ENCODE measurements around the gene SLC7A1.

Gene SLC7A1

GRCh38 chr13:29482504-29482903 is 113.0 kb downstream of the SLC7A1 start:
- Histone ChIP-seq H4K91ac (ENCODE audit: low read length) (no peak overlapping the region), H3K4me3 (ENCODE audit: insufficient read depth in 1 of 2, low read depth in 1 of 2, low read length in 2 of 2) (no peak overlapping the region), H2BK12ac (ENCODE audit: low read length in 2 of 2) (no peak overlapping the region), H3K14ac (ENCODE audit: low read length in 2 of 2) (no peak overlapping the region), H3K4me1 (ENCODE audit: control insufficient read depth, insufficient read depth, low read depth, low read length) (peaks cover 2% of the 10 kb centered on the region), H3K27ac (ENCODE audit: low read length, poor library complexity, severe bottlenecking) (no peak overlapping the region), H3K27me3 (ENCODE audit: control insufficient read depth in 1 of 2, insufficient read depth in 1 of 2, low read length in 2 of 2) (peaks cover 31 to 35% of the 10 kb centered on the region in 2 experiments), H3K79me1 (replicated peaks; ENCODE audit: low read length, poor library complexity, severe bottlenecking) (no peaks in the 10 kb centered on the region), H3K4ac (ENCODE audit: low read depth in 1 of 2, low read length in 2 of 2) (no peak overlapping the region), H3K9ac (ENCODE audit: low read length) (no peak overlapping the region), H2BK15ac (ENCODE audit: low read depth, poor library complexity, severe bottlenecking) (no peak overlapping the region), H3K4me2 (ENCODE audit: low read length, poor library complexity, severe bottlenecking) (no peak overlapping the region), H2AFZ (ENCODE audit: low read depth, low read length) (no peak overlapping the region), H3K18ac (ENCODE audit: low read depth in 1 of 2, low read length in 2 of 2) (no peak overlapping the region), H3K36me3 (ENCODE audit: control insufficient read depth in 1 of 2, insufficient read depth in 2 of 2, low read depth in 1 of 2, low read length in 2 of 2) (no peaks in the 10 kb centered on the region), H4K8ac (ENCODE audit: low read length) (no peak overlapping the region), H2BK5ac (ENCODE audit: low read depth, low read length, poor library complexity, severe bottlenecking) (no peak overlapping the region), H3K23ac (ENCODE audit: low read length in 2 of 2) (no peak overlapping the region), H2AK5ac (ENCODE audit: low read length, severe bottlenecking) (no peak overlapping the region), H3K9me3 (ENCODE audit: control insufficient read depth, low read length) (no peaks in the 10 kb centered on the region), H2BK120ac (ENCODE audit: low read depth, low read length) (no peak overlapping the region)
- DNase-seq: no peak
- WGBS: 73% methylated on average over 3 of the region's 4 CpGs

GRCh38 chr13:29481603-29482002 is 113.9 kb downstream of the SLC7A1 start:
- no peaks in the 10 kb centered on the region for H3K9me3 ChIP-seq (ENCODE audit: control insufficient read depth, low read length)

GRCh38 chr13:29480893-29481525 is 114.5 kb downstream of the SLC7A1 start:
- Histone ChIP-seq H3K36me3 (ENCODE audit: control insufficient read depth in 1 of 2, insufficient read depth in 2 of 2, low read depth in 1 of 2, low read length in 2 of 2) (no peaks in the 10 kb centered on the region), H3K27ac (ENCODE audit: low read length, poor library complexity, severe bottlenecking) (no peak overlapping the region), H3K4me2 (ENCODE audit: low read length, poor library complexity, severe bottlenecking) (no peak overlapping the region), H3K9ac (ENCODE audit: low read length) (no peak overlapping the region), H3K4me1 (ENCODE audit: control insufficient read depth, insufficient read depth, low read depth, low read length) (peaks cover 2% of the 10 kb centered on the region), H4K8ac (ENCODE audit: low read length) (no peak overlapping the region), H3K14ac (ENCODE audit: low read length in 2 of 2) (no peak overlapping the region), H2BK15ac (ENCODE audit: low read depth, poor library complexity, severe bottlenecking) (no peak overlapping the region), H3K23ac (ENCODE audit: low read length in 2 of 2) (no peak overlapping the region), H4K91ac (ENCODE audit: low read length) (no peak overlapping the region), H2AFZ (ENCODE audit: low read depth, low read length) (no peak overlapping the region), H3K9me3 (ENCODE audit: control insufficient read depth, low read length) (no peaks in the 10 kb centered on the region), H2BK120ac (ENCODE audit: low read depth, low read length) (no peak overlapping the region), H3K4ac (ENCODE audit: low read depth in 1 of 2, low read length in 2 of 2) (no peak overlapping the region), H3K18ac (ENCODE audit: low read depth in 1 of 2, low read length in 2 of 2) (no peak overlapping the region), H2AK5ac (ENCODE audit: low read length, severe bottlenecking) (no peak overlapping the region), H3K4me3 (ENCODE audit: insufficient read depth in 1 of 2, low read depth in 1 of 2, low read length in 2 of 2) (no peak overlapping the region), H3K27me3 (ENCODE audit: control insufficient read depth in 1 of 2, insufficient read depth in 1 of 2, low read length in 2 of 2) (peaks cover 23 to 27% of the 10 kb centered on the region in 2 experiments), H3K79me1 (replicated peaks; ENCODE audit: low read length, poor library complexity, severe bottlenecking) (no peaks in the 10 kb centered on the region), H2BK5ac (ENCODE audit: low read depth, low read length, poor library complexity, severe bottlenecking) (no peak overlapping the region), H2BK12ac (ENCODE audit: low read length in 2 of 2) (no peak overlapping the region)
- DNase-seq: no peak
- 74% methylated on average over 6 of the region's 11 CpGs for WGBS

More at GRCh38 chr13:29481603-29482002, 113.9 kb downstream of the SLC7A1 start:
- Histone ChIP-seq H3K4me3 (ENCODE audit: insufficient read depth in 1 of 2, low read depth in 1 of 2, low read length in 2 of 2) (no peak overlapping the region), H2AK5ac (ENCODE audit: low read length, severe bottlenecking) (no peak overlapping the region), H3K79me1 (replicated peaks; ENCODE audit: low read length, poor library complexity, severe bottlenecking) (no peaks in the 10 kb centered on the region), H2BK12ac (ENCODE audit: low read length in 2 of 2) (no peak overlapping the region), H2AFZ (ENCODE audit: low read depth, low read length) (no peak overlapping the region), H2BK15ac (ENCODE audit: low read depth, poor library complexity, severe bottlenecking) (no peak overlapping the region), H2BK5ac (ENCODE audit: low read depth, low read length, poor library complexity, severe bottlenecking) (no peak overlapping the region), H3K14ac (ENCODE audit: low read length in 2 of 2) (no peak overlapping the region), H3K9ac (ENCODE audit: low read length) (no peak overlapping the region), H3K4me1 (ENCODE audit: control insufficient read depth, insufficient read depth, low read depth, low read length) (peaks cover 2% of the 10 kb centered on the region), H2BK120ac (ENCODE audit: low read depth, low read length) (no peak overlapping the region), H4K91ac (ENCODE audit: low read length) (no peak overlapping the region), H3K18ac (ENCODE audit: low read depth in 1 of 2, low read length in 2 of 2) (no peak overlapping the region), H3K4ac (ENCODE audit: low read depth in 1 of 2, low read length in 2 of 2) (no peak overlapping the region), H3K4me2 (ENCODE audit: low read length, poor library complexity, severe bottlenecking) (no peak overlapping the region), H3K36me3 (ENCODE audit: control insufficient read depth in 1 of 2, insufficient read depth in 2 of 2, low read depth in 1 of 2, low read length in 2 of 2) (no peaks in the 10 kb centered on the region), H3K23ac (ENCODE audit: low read length in 2 of 2) (no peak overlapping the region), H3K27ac (ENCODE audit: low read length, poor library complexity, severe bottlenecking) (no peak overlapping the region), H4K8ac (ENCODE audit: low read length) (no peak overlapping the region), H3K27me3 (ENCODE audit: control insufficient read depth in 1 of 2, insufficient read depth in 1 of 2, low read length in 2 of 2) (peaks cover 23 to 27% of the 10 kb centered on the region in 2 experiments)
- WGBS: 96% methylated on average over 4 of the region's 5 CpGs
- no peak for DNase-seq

- H2BK15ac ChIP-seq (ENCODE audit: low read depth, poor library complexity, severe bottlenecking): no peak overlapping the region
- H3K27me3 ChIP-seq (ENCODE audit: control insufficient read depth in 1 of 2, insufficient read depth in 1 of 2, low read length in 2 of 2): peaks cover 18 to 27% of the 10 kb centered on the region in 2 experiments
- no peak overlapping the region for H3K4ac ChIP-seq (ENCODE audit: low read depth in 1 of 2, low read length in 2 of 2)
- H3K4me1 ChIP-seq (ENCODE audit: control insufficient read depth, insufficient read depth, low read depth, low read length): peaks cover 2% of the 10 kb centered on the region
- no peak for DNase-seq
- no peak overlapping the region for H2BK120ac ChIP-seq (ENCODE audit: low read depth, low read length)
- H3K9me3 ChIP-seq (ENCODE audit: control insufficient read depth, low read length): no peaks in the 10 kb centered on the region
- WGBS: 73% methylated on average over 25 of the region's 25 CpGs
- no peak overlapping the region for H2AFZ ChIP-seq (ENCODE audit: low read depth, low read length)
- no peak overlapping the region for H4K91ac ChIP-seq (ENCODE audit: low read length)
- no peak overlapping the region for H3K4me3 ChIP-seq (ENCODE audit: insufficient read depth in 1 of 2, low read depth in 1 of 2, low read length in 2 of 2)
- no peak overlapping the region for H3K4me2 ChIP-seq (ENCODE audit: low read length, poor library complexity, severe bottlenecking)
- no peaks in the 10 kb centered on the region for H3K36me3 ChIP-seq (ENCODE audit: control insufficient read depth in 1 of 2, insufficient read depth in 2 of 2, low read depth in 1 of 2, low read length in 2 of 2)
- H3K18ac ChIP-seq (ENCODE audit: low read depth in 1 of 2, low read length in 2 of 2): no peak overlapping the region
- H2AK5ac ChIP-seq (ENCODE audit: low read length, severe bottlenecking): no peak overlapping the region
- no peaks in the 10 kb centered on the region for H3K79me1 ChIP-seq (replicated peaks; ENCODE audit: low read length, poor library complexity, severe bottlenecking)
- H2BK5ac ChIP-seq (ENCODE audit: low read depth, low read length, poor library complexity, severe bottlenecking): no peak overlapping the region
- H3K9ac ChIP-seq (ENCODE audit: low read length): no peak overlapping the region
- H2BK12ac ChIP-seq (ENCODE audit: low read length in 2 of 2): no peak overlapping the region
- H3K23ac ChIP-seq (ENCODE audit: low read length in 2 of 2): no peak overlapping the region
- H3K27ac ChIP-seq (ENCODE audit: low read length, poor library complexity, severe bottlenecking): no peak overlapping the region
- no peak overlapping the region for H4K8ac ChIP-seq (ENCODE audit: low read length)
- peak overlapping the region in 1 of 2 experiments; percentile 35 for H3K14ac ChIP-seq (ENCODE audit: low read length in 2 of 2)
Measured at GRCh38 chr13:29479716-29480492, 115.6 kb downstream of the SLC7A1 start.
